Ovary (tissue), 9 donors: ENCODE data around the gene PHPT1. TPM values are rescaled to one million over a fixed set of nuclear protein-coding genes. Genes with fewer than 3 reads are reported as not detected.

Experiments
- DNase-seq, 5 donors: peaks; one replicate each; pipeline ENCODE4 v3.0.0-alpha.2; 2019 to 2020
- H3K27ac ChIP-seq, 2 donors: fragments of 200-600 bp; one replicate each; pipeline versions ENCODE4 v1.5.1 to v1.8.0; 2019 to 2022
- H3K27me3 ChIP-seq: fragments of 200-600 bp; one replicate; pipeline ENCODE4 v1.8.0; 2022
- H3K36me3 ChIP-seq: fragments of 200-600 bp; sonication (generic); one replicate; pipeline ENCODE4 v1.5.1; 2019
- H3K4me1 ChIP-seq: one replicate; pipeline ENCODE4 v1.8.1; 2013; ENCODE audit warnings: mild to moderate bottlenecking, moderate library complexity; ENCODE audit not compliant: insufficient read depth
- H3K4me3 ChIP-seq: fragments of 200-600 bp; sonication (generic); one replicate; pipeline ENCODE4 v1.5.1; 2017
- H3K9me3 ChIP-seq, 2 donors: fragments of 200-600 bp in 1 of 2; sonication (generic) in 1 of 2; one replicate each; pipeline versions ENCODE4 v1.5.1 to v1.8.1; 2013 to 2019; ENCODE audit warnings: mild to moderate bottlenecking in 1 of 2, moderate library complexity in 1 of 2
- CTCF ChIP-seq, 3 donors: fragments of 450-650 bp in 2 of 3; fragments of 200-600 bp in 1 of 3; IDR thresholded peaks; one replicate each; pipeline versions ENCODE4 v1.5.1 to v1.8.0; 2016 to 2022; ENCODE audit warnings: antibody characterized with exemption in 3 of 3, mild to moderate bottlenecking in 1 of 3
- EP300 ChIP-seq: sonication (generic); formaldehyde crosslinking; IDR thresholded peaks from one replicate; pipeline ENCODE4 v1.6.1; 2017; ENCODE audit warnings: antibody characterized with exemption
- POLR2A ChIP-seq: fragments of 450-650 bp; IDR thresholded peaks from one replicate; pipeline ENCODE4 v1.6.1; 2017; ENCODE audit warnings: antibody characterized with exemption, mild to moderate bottlenecking, moderate library complexity
- WGBS, 3 donors: extraction: QIAGEN DNeasy Blood & Tissue Kit in 1 of 3; methylation state at CpG; one replicate each; pipeline versions ENCODE4 v1.1.5 to v1.1.7; 2013 to 2017; 5-methylcytosine and 5-hydroxymethylcytosine counted together
- intact Hi-C, 4 donors: fragments of 100-400 bp; cut with DNase I; formaldehyde crosslinking; loops; one replicate each; pipeline versions ENCODE4 v1.11.0 to v1.15.1; 2022 to 2023
- polyA plus RNA-seq, 2 donors: library from polyadenylated mRNA; stranded (reverse); fragments of 200-250 nt in 1 of 2; fragments of 350-450 nt in 1 of 2; fragmentation: Illumina TruSeq in 1 of 2; extraction: RNeasy Lipid Tissue Mini Kit (QIAGEN cat#74804) in 1 of 2; gene quantifications; one replicate each; pipeline ENCODE4 v1.2.3, GENCODE V29; 2013 to 2014
- total RNA-seq, 7 donors: library from RNA; depleted of rRNA in 2 of 7; stranded (reverse); fragments of >200 nt in 2 of 7; fragmentation: NEBNext Ultra II Directional in 3 of 7; extraction: Animal tissue kit (Norgen Biotek cat#: 25700) in 3 of 7; gene quantifications; one replicate each; pipeline versions ENCODE4 v1.1.0 to v1.2.4, GENCODE V29; 2016 to 2023
- donor health status: DM: no; HTN: no; CAD: no; lungs with moderate emphysema.
- donor health status: DM: no; HTN: no; CAD: no.
- donor health status: Bipolar disorder and iron deficiency.
- donor health status: DM: yes; HTN: yes; CAD: no.
- donor health status: DM: no; HTN: no; CAD: no.
- donor health status: DM: yes; HTN: yes; CAD: no.

Gene PHPT1
- total and polyA plus RNA-seq, 9 donors: 18.1 to 132 (median 76.8) TPM

- WGBS, 3 donors: 88 to 92% (median 91%) methylated on average over 22 to 24 of the region's 24 CpGs
- DNase-seq: peak in 3 of 5 donors; percentile 10 to 28 (median 27)
- Histone ChIP-seq H3K27me3 (no peaks in the 10 kb centered on the region), H3K27ac (no peak overlapping the region), H3K4me3 (no peak overlapping the region), H3K4me1 (no peaks in the 10 kb centered on the region), H3K9me3 (no peaks in the 10 kb centered on the region), H3K36me3 (no peaks in the 10 kb centered on the region)
- intact Hi-C loops: no loop called here
- no peak for TF ChIP-seq POLR2A
- TF ChIP-seq CTCF (IDR thresholded peaks at IDR 0.05): no peak
- TF ChIP-seq EP300: no peak
Measured at GRCh38 chr9:136826703-136827582, 22.3 kb upstream of the PHPT1 start.

GRCh38 chr9:136827794-136828473 lies 21.3 kb upstream of the PHPT1 start:
- TF ChIP-seq EP300 (no peak), CTCF (IDR thresholded peaks at IDR 0.05) (no peak), POLR2A (no peak)
- H3K4me3 ChIP-seq: no peak overlapping the region
- H3K27me3 ChIP-seq: no peaks in the 10 kb centered on the region
- no peaks in the 10 kb centered on the region for H3K9me3 ChIP-seq
- 85 to 96% (median 92%) methylated on average over 14 of the region's 14 CpGs for WGBS, 3 donors
- DNase-seq: no peak
- no peak overlapping the region for H3K27ac ChIP-seq
- no peaks in the 10 kb centered on the region for H3K36me3 ChIP-seq
- no peaks in the 10 kb centered on the region for H3K4me1 ChIP-seq
- intact Hi-C loops: no loop called here

DNA sequence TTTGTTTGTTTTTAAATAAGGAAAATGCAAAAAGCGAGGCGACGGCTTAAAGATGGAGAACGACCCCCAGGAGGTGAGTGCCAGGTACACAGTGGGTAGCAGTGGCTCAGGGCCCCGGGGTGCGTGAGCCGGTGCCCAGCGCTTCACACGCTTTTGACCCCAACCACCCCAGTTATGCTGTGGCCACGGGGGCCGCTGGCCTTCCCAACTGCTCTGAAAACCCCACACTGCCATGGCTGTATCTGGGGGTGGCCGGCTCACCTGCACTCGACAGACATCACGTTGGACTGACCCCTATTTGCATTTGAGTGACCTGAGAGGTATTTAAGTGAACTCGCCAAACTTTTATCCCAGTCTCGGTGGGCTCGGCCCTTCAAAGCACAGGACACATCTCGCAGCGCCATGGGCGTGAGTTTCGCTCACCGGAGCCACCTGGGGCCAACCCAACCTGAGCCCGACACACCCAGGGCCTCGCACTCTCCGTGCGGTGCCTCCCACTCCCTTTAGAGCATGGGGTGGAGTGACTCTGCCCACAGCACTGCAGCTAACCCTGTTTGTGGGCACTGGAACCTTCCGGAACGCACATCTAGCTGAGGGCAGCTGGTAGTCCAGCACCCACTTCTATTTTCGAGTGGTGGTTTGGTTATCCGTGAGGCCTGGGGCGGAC lies 20.6 kb upstream of the PHPT1 start:
- Histone ChIP-seq H3K27ac (no peak overlapping the region), H3K4me1 (no peaks in the 10 kb centered on the region), H3K4me3 (no peak overlapping the region), H3K27me3 (no peaks in the 10 kb centered on the region), H3K36me3 (no peaks in the 10 kb centered on the region), H3K9me3 (no peaks in the 10 kb centered on the region)
- WGBS, 3 donors: 91 to 95% (median 93%) methylated on average over 31 of the region's 31 CpGs
- DNase-seq: peak in 1 of 5 donors; percentile 25
- intact Hi-C loops: no loop called here
- TF ChIP-seq EP300: no peak
- TF ChIP-seq POLR2A: no peak
- TF ChIP-seq CTCF (IDR thresholded peaks at IDR 0.05): no peak

- Histone ChIP-seq H3K9me3 (no peaks in the 10 kb centered on the region), H3K4me1 (no peaks in the 10 kb centered on the region), H3K4me3 (no peak overlapping the region), H3K27ac (no peak overlapping the region), H3K36me3 (no peaks in the 10 kb centered on the region), H3K27me3 (no peaks in the 10 kb centered on the region)
- WGBS, 3 donors: 85 to 90% (median 89%) methylated on average over 10 to 14 of the region's 14 CpGs
- peak in 2 of 5 donors; percentile 8 to 18 for DNase-seq
- TF ChIP-seq CTCF (IDR thresholded peaks at IDR 0.05) (no peak), POLR2A (no peak), EP300 (no peak)
- intact Hi-C loops: no loop called here
Measured at GRCh38 chr9:136829412-136829811, 19.8 kb upstream of the PHPT1 start.
